Brain pericyte (primary cell): ENCODE data around the gene LENG1.
"Not testable (repeated sequence)": the region's sequence is repeated elsewhere in the genome, so short reads cannot be mapped to it uniquely, and the experiment has no call there.

Experiments
- DNase-seq: peaks from one replicate; pipeline ENCODE4 v3.0.0-alpha.2; 2012; ENCODE audit warnings: low read depth, low spot score

LENG1 gene

DNA sequence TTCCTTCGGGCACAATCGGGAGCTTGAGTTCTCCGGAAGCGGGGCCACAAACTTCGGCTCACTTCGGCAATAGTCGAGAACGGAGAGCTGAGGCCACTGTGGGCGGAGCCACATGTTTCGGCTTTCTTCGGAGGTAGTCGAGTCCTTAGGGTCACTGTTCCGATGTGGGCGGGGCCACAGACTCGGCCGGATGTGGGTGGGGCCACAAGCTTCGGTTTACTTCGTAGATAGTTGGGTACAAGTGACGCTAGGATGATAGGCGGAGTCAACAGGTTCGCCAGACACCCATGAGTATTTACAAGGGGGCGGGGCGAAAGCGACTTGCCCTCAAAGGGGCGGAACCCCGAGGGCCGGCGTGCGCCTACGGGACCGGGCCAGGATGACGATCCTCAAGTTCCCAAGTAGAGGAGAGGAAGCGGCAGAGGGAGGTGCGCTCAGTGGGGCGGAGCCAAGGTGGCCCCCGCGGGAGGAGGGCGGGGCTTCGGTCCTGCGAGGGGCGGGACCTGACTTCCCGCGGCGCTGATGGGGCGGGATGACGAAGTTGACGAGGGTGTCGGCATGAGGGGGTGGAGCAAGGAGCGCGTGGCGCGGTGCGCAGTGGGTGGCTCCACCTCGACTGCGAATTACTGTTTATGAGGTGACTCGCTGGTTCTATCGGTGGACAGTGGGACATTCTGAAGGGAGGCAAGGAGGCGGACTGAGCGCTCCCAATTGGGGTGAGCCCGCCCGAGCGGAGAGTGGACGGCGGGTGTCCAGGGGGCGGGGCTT lies 30.4 kb upstream of the LENG1 start:
- peak; percentile 100 for DNase-seq

DNA sequence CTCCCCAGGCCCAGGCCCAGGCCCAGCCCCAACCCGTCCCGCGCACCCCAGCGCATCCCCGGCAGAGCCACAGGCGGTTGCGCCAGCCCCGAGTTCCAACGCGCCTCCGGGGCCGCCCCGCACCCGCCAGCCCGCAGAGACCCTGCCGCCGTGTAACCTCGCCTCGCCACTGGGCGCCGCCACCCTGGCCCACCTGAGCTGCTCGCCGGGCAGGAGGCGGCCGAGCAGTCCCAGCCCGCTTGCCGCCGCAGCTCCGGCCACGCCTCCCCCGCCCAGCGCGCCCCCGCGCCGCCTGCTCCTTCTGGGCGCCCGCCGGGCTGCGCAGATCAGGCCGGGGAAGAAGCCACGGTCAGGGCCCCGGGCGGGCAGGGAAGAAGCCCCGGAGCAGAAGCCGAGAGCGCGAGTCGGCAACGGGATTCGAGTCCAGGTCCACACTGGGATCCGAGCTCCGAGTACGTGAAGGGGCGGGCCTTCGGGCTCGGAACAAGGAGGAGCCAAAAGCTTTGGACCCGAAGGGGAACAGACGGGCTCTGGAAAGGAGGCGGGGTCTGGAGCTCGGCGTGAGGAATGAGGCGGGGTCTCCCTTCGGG lies 29.7 kb upstream of the LENG1 start, which contains the start of gene MBOAT7:
MBOAT7 (minus strand) TSS at position 436 of the 590 bp plus-strand sequence. CDS start 1,072 bp downstream, outside the sequence.
- no peak for DNase-seq

DNA sequence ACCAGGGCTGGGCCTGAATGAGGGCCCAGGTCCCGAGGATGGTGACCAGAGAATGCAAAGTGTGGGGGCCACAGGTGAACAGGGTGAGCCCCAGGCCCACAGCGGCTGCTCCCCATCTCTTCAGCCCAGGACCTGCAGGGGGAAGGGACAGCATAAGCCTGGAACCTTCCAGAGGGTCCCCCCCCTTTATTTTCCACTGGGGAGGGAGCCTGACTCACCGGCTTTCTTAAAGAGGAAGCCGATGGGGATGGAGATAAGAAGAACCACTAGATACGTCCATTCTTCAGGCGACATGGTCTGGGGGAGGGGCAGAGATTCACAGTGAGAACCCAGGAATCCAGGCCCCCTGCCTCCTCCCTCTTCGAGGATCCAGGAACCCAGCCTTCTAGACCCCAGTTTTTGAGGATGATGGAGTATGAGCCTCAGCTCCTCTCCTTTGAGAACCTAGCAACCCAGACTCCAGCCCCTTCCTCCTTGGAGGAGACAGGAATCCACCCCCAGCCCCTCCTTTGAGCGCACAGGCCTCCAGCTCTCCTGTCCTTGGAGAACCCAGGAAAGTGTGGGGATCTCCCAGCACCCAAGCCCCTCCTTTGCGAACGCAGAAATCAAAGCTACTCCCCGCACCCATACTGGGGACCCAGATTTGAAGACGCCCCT lies 28.8 kb upstream of the LENG1 start:
- no peak for DNase-seq

DNA sequence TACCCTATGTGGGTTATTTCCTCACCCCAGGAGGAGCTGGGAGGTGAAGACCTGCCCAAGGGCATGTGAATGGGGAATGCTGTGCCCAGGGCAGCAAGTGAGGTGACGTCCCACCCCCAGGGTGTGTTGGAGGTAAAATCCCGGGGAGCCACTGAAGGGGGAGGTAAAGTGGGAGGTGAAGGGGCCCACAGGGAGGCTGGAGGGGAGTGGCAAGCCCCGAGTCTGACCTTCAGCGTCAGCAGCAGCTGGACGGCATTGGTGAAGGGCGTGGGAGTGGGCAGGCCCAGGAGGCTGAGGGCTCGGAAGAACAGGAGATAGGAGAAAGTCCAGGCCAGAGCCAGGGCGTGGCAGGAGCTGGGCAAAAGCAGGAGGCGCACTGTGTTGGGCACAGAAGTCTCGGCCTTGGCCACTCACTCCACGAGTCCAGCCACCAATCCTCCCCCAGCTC lies 27.4 kb upstream of the LENG1 start:
- no peak for DNase-seq

DNA sequence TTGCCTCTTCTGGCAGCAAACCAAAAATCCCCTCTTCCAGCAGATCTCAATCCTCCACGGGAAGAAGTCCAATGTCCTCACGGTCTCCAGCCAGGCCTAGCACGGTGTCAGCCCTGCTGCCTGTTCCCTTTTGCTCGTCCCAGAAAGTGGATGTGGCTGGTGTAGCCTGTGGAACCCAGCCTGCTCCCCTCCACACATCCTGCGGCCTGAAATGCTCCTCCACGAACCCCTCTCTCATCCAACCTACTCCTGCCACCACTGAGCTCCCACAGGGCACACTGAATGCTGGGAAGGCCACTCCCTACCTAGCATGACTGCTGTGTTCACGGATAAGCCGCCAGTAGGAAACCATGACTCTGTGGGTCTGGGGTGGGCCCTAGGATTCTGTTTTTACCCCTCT lies 26.8 kb upstream of the LENG1 start:
- DNase-seq = no peak

DNA sequence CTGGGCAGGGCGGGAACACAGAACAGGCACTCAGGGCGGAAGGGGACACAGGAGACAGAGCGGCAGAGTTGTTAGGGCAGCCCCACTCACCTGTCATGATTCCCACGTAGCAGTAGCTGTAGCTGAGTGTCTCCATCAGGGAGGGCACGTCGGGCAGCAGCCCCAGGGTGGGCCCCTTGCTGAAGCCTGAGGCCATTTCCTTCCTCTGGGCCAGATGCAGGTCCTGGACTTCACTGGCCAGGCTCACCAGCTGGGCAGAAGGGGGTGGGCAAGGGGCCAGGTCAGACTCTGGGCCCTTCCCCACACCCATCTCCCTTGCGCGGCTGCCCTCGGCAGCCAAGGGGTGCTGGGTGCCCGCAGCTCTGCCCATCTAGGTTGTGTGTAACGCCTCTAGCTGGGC lies 23.9 kb upstream of the LENG1 start:
- DNase-seq = no peak

DNA sequence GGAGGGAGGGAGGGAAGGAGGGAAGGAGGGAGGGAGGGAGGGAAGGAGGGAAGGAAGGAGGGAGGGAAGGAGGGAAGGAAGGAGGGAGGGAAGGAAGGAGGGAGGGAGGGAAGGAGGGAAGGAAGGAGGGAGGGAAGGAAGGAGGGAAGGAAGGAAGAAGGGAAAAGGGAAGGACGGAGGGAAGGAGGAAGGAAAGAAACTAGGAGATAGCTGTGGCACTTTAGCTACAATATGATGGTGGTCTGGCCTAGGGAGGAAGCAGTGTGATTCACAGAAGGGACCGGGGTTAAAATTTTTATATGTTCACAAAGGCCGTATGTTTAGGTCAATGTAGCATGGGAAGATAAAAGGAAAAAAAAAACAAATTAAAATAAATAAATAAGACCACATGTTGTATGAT lies 22.4 kb upstream of the LENG1 start:
- DNase-seq = not testable (repeated sequence)

GRCh38 chr19:54180691-54181091 lies 21.2 kb upstream of the LENG1 start:
- DNase-seq = no peak

- peak; percentile 67 for DNase-seq
Observed at GRCh38 chr19:54179921-54180461, 20.5 kb upstream of the LENG1 start.

- DNase-seq = no peak
Observed at GRCh38 chr19:54179262-54179852, 19.8 kb upstream of the LENG1 start.

DNA sequence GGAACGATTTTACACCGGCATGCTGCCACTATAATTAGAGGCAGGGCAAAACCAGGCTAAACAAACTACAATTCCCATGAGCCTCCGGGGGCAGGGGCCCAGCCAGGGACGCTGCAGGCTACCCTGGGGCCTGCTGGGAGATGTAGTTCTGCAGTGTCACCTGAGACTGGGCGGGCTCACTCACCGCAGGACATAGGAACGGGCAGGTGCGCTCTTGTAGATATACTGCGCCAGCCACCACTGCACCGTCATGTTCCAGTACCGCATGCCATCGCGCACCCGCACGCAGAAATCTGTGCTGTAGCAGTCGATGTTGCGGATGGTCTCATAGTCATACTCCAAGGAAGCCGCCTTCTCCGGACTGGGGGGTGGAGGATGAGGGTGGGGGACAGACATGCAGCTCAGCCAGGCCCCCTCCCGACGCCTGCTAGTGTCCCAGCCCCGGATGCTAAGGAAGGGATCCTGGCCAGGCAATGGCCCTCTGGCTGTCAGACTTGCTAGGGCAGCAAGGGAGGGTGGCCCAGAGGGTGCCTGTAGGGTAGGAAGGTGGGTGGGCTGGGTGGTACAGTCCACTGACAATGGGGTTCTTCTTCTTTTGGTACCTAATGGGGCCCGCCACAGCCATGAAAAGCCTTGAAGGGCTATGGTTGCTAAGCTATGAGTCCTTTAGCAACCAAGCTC lies 19.2 kb upstream of the LENG1 start:
- DNase-seq = no peak

- no peak for DNase-seq
Observed at GRCh38 chr19:54173951-54174834, 14.7 kb upstream of the LENG1 start.

GRCh38 chr19:54173359-54173699 lies 13.8 kb upstream of the LENG1 start:
- DNase-seq = no peak

DNA sequence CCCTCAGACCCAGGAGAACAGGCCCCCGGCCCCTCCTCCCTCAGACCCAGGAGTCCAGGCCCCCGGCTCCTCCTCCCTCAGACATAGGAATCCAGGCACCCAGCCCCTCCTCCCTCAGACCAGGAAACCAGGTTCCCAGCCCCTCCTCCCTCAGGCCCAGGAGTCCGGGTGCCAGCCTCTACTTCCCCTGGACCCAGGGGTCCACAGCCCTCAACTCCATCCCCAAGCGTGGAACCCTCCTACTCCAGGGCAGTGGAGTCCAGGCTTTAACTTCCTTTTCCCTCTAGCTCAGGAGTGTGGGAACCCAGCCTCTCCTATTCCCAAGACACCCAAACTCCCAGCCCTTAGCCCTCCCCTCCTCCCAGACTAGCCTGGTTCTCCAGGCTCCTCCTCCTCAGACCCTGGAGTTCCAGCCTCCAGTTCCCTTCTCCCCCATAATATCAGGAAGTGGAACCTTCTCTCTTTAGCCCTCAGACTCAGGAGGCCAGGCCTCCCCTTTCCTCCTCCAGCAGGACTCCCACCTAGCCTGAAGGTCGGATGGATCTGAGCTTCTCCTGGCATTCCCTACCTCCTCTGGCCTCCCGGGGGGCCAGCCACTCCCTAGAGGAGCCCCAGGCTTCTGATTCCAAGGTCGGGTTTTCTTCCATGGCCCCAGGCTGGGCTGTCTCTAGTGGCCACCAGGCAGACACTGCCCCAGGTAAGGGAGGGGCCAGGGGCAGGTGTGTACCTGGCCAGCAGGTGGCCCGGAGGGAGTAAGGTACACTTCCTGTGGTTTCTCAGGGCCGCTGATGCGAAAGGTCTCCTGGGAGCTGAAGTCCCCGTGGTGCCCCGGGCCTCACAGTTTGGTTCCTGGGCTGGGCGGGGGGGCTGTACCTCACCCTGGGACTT lies 13.2 kb upstream of the LENG1 start, which contains the start of gene TMC4:
TMC4 (minus strand) TSS at position 690 of the 888 bp plus-strand sequence; CDS start at position 647, 43 bp downstream.
- no peak for DNase-seq

DNA sequence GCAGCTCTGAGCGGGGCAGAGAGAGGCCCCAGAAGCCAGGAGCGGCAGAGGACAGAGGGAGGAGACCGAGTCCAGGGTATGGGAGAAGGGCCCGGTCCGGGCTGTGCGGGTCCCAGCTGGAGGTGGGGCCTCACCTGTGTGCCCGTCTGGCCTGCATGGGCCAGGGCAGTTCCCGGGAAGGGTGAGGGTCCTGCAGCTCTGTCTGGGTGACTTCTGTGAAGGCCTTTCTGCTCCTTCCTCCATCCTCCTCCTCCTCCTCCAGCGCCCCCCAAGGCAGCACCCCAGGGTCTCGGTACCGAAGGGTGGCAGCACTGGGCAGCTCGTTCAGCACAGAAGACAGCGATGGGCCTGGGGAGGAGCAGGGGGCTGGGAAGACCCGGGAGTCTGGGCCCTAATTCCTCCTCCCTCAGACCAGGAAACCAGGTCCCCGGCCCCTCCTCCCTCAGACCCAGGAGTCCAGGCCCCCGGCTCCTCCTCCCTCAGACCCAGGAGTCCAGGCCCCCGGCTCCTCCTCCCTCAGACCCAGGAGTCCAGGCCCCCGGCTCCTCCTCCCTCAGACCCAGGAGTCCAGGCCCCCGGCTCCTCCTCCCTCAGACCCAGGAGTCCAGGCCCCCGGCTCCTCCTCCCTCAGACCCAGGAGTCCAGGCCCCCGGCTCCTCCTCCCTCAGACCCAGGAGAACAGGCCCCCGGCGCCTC lies 12.4 kb upstream of the LENG1 start:
- DNase-seq = not testable (repeated sequence)

GRCh38 chr19:54169149-54169740 lies 9.7 kb upstream of the LENG1 start:
- DNase-seq = no peak

DNA sequence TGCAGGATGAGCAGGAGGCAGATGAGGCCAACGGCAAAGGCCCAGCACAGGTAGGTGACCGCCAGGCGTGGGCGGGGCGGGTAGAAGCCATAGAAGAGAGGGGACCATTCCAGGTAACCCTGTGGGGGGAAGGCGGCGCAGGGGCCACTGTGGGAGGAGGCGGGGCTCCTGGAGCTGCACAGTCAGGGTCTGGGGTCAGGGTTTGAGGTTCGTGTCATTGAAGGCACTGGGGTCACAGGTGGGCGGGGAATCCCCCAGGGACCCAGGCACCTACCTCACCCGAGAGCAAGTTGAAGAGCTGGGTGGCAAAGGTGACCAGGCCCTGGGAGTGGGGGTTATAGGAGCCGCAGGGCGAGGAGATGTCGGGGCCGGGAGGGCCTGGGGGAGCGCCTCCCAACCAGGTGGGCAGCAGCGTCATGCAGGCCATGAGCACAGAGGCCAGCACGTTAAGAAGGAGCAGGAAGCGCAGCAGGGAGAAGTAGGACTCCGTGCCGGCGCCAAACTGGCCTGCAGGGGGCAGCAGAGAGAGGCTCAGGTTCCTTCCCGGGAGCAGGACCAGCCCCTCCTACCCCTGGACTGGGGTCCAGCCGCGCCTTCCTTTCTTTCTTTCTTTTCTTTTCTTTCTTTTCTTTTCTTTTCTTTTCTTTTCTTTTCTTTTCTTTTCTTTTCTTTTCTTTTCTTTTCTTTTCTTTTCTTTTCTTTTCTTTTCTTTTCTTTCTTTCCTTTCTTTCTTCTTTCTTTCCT lies 8.8 kb upstream of the LENG1 start:
- peak; percentile 48 for DNase-seq

GRCh38 chr19:54165222-54165621 lies 5.7 kb upstream of the LENG1 start:
- DNase-seq = no peak
